DLD1 (cell line): ENCODE results near the gene WNT9A.
"Not testable (repeated sequence)": the region's sequence is repeated elsewhere in the genome, so short reads cannot be mapped to it uniquely, and the experiment has no call there.

Experiments used
- in situ Hi-C: cut with HindIII; loops from 2 replicates; pipeline ENCODE4 v1.10.0; 2017; ENCODE audit warnings: low sequenced_read_pairs

Gene WNT9A

GRCh38 chr1:227913764-227914721, 33.7 kb downstream of the WNT9A start:
- in situ Hi-C loops = no loop called here

DNA sequence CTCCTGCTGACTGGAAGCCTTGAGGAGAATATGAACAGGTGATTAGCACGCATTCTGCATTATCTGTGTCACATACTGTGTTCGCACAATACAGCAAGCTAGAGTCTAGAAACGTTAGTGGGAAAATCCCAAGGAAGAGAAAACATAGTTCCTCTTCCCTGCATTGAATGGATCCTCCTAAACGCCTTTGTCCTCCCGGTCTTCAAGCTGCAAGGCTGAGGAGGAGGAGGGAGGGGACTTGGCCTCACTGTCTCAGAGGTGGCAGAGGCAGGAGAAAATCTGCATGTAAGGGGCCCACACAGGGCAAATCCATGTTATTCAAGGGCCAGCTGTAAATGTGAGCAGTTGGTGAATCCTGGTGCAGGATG, 34.4 kb downstream of the WNT9A start:
- in situ Hi-C loops = no loop called here

- in situ Hi-C loops = no loop called here
Observed at GRCh38 chr1:227912866-227913265, 34.9 kb downstream of the WNT9A start.

GRCh38 chr1:227911376-227911775, 36.4 kb downstream of the WNT9A start:
- in situ Hi-C loops = no loop called here

- in situ Hi-C loops = no loop called here
Observed at GRCh38 chr1:227910511-227911153, 37.1 kb downstream of the WNT9A start.

DNA sequence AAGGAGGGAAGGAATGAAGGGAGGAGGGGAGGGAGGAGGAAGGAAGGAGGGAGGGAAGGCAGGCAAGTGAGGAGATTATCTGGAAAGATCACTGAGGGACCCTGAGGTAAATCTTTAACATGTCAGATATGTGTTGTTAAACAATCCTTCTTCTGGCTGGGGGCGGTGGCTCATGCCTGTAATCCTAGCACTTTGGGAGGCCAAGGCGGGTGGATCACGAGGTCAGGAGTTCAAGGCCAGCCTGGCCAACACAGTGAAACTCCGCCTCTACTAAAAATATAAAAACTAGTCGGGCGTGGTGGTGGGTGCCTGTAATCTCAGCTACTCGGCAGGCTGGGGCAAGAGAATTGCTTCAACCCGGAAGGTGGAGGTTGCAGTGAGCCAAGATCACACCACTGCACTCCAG, 37.8 kb downstream of the WNT9A start:
- in situ Hi-C loops = not testable (repeated sequence)

- in situ Hi-C loops = no loop called here
Observed at GRCh38 chr1:227909188-227909587, 38.5 kb downstream of the WNT9A start.

DNA sequence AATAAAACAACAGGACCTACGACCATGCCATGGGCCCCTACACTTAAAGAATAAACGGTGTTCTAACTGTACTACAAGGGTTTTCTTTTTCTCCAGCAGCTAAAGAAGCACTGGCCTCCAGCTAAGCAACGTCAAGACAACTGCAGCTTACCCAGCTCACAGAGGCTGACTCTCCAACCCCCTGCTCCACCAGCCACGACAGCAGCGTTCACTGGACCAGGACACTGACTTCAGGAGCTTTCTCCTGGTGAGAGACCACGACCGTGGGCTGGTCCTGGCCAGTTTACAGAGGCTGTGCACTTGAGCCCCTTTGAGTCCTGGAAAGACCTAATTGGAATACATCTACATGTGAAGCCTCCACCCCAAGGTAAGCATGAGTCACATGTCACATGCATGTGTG, 39.4 kb downstream of the WNT9A start:
- in situ Hi-C loops = no loop called here

- in situ Hi-C loops = no loop called here
Observed at GRCh38 chr1:227907439-227908015, 40.2 kb downstream of the WNT9A start.

DNA sequence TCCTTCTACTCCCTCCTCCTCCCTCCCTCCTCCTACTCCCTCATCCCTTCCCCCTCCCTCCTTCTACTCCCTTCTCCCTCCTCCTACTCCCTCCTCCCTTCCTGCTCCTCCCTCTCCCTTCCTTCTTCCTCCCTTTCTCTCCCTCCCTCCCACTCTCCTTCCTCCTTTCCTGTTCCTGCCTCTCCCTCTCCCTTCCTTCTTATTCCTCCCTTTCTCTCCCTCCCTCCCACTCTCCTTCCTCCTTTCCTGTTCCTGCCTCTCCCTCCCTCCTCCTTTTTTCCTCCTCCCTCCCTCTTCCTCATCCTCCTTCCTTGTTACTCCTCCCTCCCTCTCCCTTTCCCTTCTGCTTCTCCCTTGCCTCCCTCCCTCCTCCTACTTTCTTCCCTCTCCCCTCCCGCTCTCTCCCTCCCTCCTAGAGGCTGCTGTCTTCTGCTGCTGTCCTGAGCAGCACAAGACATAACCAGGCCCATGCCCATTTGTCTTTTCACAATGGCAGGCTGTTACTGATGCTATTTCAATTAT, 41.1 kb downstream of the WNT9A start:
- in situ Hi-C loops = no loop called here

GRCh38 chr1:227905573-227906487, 41.9 kb downstream of the WNT9A start:
- in situ Hi-C loops = no loop called here

GRCh38 chr1:227904541-227905335, 43.0 kb downstream of the WNT9A start:
- in situ Hi-C loops = no loop called here

- in situ Hi-C loops = no loop called here
Observed at GRCh38 chr1:227903614-227904501, 43.9 kb downstream of the WNT9A start.

GRCh38 chr1:227903061-227903521, 44.6 kb downstream of the WNT9A start:
- in situ Hi-C loops = no loop called here

GRCh38 chr1:227902641-227902990, 45.1 kb downstream of the WNT9A start:
- in situ Hi-C loops = no loop called here

- in situ Hi-C loops = no loop called here
Observed at GRCh38 chr1:227901906-227902640, 45.7 kb downstream of the WNT9A start.

DNA sequence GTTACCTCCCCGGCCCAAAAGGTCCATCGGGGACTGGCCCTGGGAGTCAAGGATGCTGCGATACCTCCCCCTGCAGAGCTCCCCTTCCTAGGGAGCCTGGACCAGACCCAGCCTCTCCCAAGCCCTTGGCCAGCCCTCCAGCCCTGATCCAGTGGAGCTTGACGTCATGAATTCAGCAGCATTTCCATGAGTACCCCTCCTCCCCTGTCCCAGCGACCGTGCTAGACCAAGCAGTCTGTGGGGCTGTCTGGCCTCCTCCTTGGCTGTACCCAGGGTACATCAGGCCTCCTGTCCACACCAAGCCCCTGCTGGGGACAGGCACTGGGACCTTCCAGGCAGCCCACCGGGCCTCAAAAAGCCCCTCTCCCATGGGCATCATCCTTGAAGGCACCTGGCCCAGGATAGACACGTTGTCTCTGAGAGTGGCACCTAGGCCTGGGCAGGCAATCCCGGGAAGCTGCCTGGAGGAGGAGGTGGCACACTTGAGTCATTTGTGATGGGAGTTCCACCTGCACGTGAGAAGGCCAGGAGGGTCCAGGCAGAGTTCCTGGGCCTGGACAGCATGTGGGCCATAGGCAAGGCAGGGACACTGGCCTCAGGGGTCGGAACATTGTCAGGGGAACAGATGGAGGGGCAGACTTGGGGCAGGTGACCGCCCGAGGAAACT, 46.4 kb downstream of the WNT9A start:
- in situ Hi-C loops = no loop called here
